ENCODE measurements around the gene GPRC5A. TPM values are rescaled to one million over a fixed set of nuclear protein-coding genes. Genes with fewer than 3 reads are reported as not detected.
"Not testable (repeated sequence)": the region's sequence is repeated elsewhere in the genome, so short reads cannot be mapped to it uniquely, and the experiment has no call there.

The GPRC5A gene
- total RNA-seq, 1 donor from 2014 or later = not detected

DNA sequence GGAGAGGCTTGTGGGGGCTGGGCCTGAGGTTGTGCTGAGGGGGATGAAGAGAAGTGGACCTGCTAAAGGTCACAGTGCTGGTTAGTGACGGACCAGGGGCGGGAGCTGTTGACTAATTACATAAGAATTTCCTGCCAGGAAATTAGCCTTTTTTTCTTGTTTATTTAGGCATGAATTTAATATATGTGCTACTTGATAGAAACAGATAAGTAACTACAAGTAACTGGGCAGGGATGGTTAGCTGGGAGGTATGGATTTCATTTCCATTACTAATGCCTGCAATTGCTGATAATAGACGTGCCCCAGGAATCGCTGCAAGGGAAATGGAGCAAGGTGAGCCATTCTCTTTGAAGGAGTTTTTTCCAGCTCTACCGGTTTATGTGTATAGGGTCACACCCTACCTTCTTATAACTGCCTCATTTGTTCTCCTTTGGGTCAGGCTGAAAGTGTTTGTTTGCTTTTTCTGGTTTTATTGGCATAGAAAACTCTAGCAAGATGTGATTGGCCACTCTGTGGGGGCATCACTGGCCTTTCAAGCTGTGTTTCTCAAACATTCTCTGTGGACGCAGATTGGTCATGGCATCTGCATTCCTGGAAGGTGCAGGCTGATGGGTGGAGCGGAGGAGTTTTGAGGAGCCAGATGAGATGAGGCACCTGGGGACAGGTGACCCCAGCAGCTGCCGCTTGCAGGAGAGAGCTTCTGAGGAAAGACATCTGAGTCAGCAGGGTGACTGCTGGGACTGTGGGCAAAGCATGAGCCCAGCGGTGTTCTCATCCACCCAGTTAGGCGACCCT, 19.0 kb upstream of the GPRC5A start:
- no peak overlapping the region for H3K27ac Mint-ChIP-seq (ENCODE audit: unreplicated experiment)
- no peak overlapping the region for H3K4me3 Mint-ChIP-seq (ENCODE audit: unreplicated experiment)
- H3K27me3 Mint-ChIP-seq (ENCODE audit: unreplicated experiment) = peaks cover 2% of the 10 kb centered on the region

DNA sequence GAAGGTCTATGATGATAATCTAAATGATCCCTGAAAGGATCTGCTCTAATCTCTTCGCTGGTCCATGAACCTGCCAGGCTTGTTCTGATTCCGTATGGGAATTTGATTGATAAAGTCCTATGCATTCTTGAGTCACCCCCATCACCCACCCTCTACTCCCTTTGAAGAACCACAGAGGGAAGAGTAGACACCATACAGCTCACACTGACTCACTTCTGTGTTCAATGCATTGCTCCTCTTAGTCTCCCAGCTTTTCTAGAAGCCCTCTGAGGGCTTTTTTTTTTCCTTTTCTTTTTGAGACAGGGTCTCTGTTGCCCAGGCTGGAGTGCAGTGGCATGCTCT, 18.5 kb upstream of the GPRC5A start:
- H3K27me3 Mint-ChIP-seq (ENCODE audit: unreplicated experiment) = peaks cover 2% of the 10 kb centered on the region
- H3K36me3 Mint-ChIP-seq (ENCODE audit: unreplicated experiment) = no peaks in the 10 kb centered on the region
- DNase-seq = no peak
- TF ChIP-seq, protein P1, sequence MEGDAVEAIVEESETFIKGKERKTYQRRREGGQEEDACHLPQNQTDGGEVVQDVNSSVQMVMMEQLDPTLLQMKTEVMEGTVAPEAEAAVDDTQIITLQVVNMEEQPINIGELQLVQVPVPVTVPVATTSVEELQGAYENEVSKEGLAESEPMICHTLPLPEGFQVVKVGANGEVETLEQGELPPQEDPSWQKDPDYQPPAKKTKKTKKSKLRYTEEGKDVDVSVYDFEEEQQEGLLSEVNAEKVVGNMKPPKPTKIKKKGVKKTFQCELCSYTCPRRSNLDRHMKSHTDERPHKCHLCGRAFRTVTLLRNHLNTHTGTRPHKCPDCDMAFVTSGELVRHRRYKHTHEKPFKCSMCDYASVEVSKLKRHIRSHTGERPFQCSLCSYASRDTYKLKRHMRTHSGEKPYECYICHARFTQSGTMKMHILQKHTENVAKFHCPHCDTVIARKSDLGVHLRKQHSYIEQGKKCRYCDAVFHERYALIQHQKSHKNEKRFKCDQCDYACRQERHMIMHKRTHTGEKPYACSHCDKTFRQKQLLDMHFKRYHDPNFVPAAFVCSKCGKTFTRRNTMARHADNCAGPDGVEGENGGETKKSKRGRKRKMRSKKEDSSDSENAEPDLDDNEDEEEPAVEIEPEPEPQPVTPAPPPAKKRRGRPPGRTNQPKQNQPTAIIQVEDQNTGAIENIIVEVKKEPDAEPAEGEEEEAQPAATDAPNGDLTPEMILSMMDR (IDR thresholded peaks at IDR 0.05; ENCODE audit: partially characterized antibody, unreplicated experiment) = no peak
- H3K27ac Mint-ChIP-seq (ENCODE audit: unreplicated experiment) = no peak overlapping the region
- peaks cover 3% of the 10 kb centered on the region for H3K9me3 Mint-ChIP-seq (ENCODE audit: unreplicated experiment)
- H3K4me3 Mint-ChIP-seq (ENCODE audit: unreplicated experiment) = no peak overlapping the region
- no peaks in the 10 kb centered on the region for H3K4me1 Mint-ChIP-seq (ENCODE audit: low read depth, unreplicated experiment)

More for the DNA sequence above, 19.0 kb upstream of the GPRC5A start:
- DNase-seq = no peak
- TF ChIP-seq, protein P1 (IDR thresholded peaks at IDR 0.05; ENCODE audit: partially characterized antibody, unreplicated experiment) = no peak
- Mint-ChIP-seq H3K36me3 (ENCODE audit: unreplicated experiment) (no peaks in the 10 kb centered on the region), H3K9me3 (ENCODE audit: unreplicated experiment) (peaks cover 3% of the 10 kb centered on the region), H3K4me1 (ENCODE audit: low read depth, unreplicated experiment) (no peaks in the 10 kb centered on the region)

DNA sequence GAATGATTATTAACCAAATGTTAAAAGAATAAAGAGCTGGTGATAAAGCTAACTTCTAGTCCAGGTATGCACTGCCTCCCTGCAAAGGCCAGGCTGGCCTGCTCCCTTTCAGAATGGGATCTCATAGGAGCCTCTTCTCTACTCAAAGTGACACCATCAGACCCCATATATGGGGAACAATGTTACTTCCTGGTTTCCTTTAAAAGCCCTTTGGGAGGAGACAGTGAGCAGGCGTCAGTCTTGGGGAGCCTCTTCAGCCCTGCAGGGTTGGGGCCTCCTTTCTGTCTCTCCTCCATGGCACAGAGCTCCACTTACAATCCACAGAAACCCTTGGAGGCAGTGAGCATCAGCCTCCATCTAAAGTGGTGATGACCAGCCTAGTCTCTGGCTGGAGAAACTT, 17.3 kb upstream of the GPRC5A start:
- TF ChIP-seq, protein P1 (IDR thresholded peaks at IDR 0.05; ENCODE audit: partially characterized antibody, unreplicated experiment) = no peak
- H3K9me3 Mint-ChIP-seq (ENCODE audit: unreplicated experiment) = peaks cover 3% of the 10 kb centered on the region
- DNase-seq = no peak
- H3K4me1 Mint-ChIP-seq (ENCODE audit: low read depth, unreplicated experiment) = no peaks in the 10 kb centered on the region
- H3K4me3 Mint-ChIP-seq (ENCODE audit: unreplicated experiment) = no peak overlapping the region
- H3K27me3 Mint-ChIP-seq (ENCODE audit: unreplicated experiment) = peaks cover 2% of the 10 kb centered on the region
- H3K27ac Mint-ChIP-seq (ENCODE audit: unreplicated experiment) = no peak overlapping the region
- H3K36me3 Mint-ChIP-seq (ENCODE audit: unreplicated experiment) = no peaks in the 10 kb centered on the region

DNA sequence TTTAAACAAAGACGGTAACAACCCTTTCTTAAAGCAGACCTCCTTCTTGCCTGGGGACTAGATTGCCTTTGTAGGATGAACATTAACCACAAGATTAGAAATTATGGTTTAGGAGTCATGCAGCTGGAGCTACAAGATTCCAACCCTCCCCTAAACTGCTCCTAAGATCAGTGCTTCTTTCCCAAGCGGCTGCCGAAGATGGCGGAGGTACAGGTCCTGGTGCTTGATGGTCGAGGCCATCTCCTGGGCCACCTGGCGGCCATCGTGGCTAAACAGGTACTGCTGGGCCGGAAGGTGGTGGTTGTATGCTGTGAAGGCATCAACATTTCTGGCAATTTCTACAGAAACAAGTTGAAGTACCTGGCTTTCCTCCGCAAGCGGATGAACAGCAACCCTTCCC, 16.1 kb upstream of the GPRC5A start:
- H3K4me3 Mint-ChIP-seq (ENCODE audit: unreplicated experiment); H3K27ac Mint-ChIP-seq (ENCODE audit: unreplicated experiment); H3K36me3 Mint-ChIP-seq (ENCODE audit: unreplicated experiment); H3K4me1 Mint-ChIP-seq (ENCODE audit: low read depth, unreplicated experiment); DNase-seq; H3K9me3 Mint-ChIP-seq (ENCODE audit: unreplicated experiment); H3K27me3 Mint-ChIP-seq (ENCODE audit: unreplicated experiment): not testable (repeated sequence)

DNA sequence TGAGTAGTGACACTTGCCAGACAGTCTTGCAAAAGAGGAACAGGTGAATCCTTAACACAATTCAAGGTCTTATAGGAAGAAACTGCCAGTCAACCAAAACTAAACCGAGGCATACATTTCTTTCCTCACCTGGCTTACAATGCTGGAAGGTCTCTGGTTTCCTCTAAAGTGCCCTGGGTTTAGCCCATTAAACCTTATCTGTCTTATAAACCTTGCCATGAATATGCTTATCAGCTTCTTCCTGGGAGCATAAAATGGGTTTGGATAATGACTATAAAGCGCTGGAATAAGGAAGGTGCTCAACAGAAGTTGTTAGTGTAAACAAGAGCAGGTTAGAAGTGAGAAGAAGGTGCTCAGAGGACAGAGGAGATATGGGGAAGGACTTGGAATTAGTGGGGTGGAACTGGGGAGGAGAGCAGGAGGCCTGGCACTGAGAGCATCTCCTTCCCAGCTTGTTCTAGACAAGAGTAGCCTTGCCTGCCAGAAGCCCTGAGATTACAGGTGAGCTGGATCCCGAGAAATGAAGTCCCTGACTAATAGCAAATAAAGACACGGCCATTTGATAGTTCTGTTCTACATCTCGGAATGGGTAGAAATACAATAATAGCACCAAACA, 14.1 kb upstream of the GPRC5A start:
- TF ChIP-seq, protein P1 (IDR thresholded peaks at IDR 0.05; ENCODE audit: partially characterized antibody, unreplicated experiment) = no peak
- Mint-ChIP-seq H3K4me1 (ENCODE audit: low read depth, unreplicated experiment) (no peaks in the 10 kb centered on the region), H3K27me3 (ENCODE audit: unreplicated experiment) (no peaks in the 10 kb centered on the region), H3K9me3 (ENCODE audit: unreplicated experiment) (peaks cover 1% of the 10 kb centered on the region), H3K27ac (ENCODE audit: unreplicated experiment) (no peak overlapping the region), H3K36me3 (ENCODE audit: unreplicated experiment) (no peaks in the 10 kb centered on the region), H3K4me3 (ENCODE audit: unreplicated experiment) (no peak overlapping the region)
- no peak for DNase-seq

Measured in glutamatergic neuron (in vitro differentiated cells).